H54 (cell line): ENCODE results near the gene C1QTNF1.

ENCODE experiments used
- DNase-seq: peaks from one replicate; pipeline ENCODE4 v3.0.0; 2011; ENCODE audit warnings: low spot score, mixed read lengths; ENCODE audit not compliant: insufficient read length
- FAIRE-seq: peaks from 3 replicates; lab custom pipeline; 2011; peaks lifted over from hg19 to GRCh38; lab: Jason Lieb, UNC
- POLR2A ChIP-seq: IDR thresholded peaks from 2 replicates; pipeline ENCODE4 v1.6.1; 2011; ENCODE audit warnings: low read depth, mild to moderate bottlenecking, low read length

Gene C1QTNF1

DNA sequence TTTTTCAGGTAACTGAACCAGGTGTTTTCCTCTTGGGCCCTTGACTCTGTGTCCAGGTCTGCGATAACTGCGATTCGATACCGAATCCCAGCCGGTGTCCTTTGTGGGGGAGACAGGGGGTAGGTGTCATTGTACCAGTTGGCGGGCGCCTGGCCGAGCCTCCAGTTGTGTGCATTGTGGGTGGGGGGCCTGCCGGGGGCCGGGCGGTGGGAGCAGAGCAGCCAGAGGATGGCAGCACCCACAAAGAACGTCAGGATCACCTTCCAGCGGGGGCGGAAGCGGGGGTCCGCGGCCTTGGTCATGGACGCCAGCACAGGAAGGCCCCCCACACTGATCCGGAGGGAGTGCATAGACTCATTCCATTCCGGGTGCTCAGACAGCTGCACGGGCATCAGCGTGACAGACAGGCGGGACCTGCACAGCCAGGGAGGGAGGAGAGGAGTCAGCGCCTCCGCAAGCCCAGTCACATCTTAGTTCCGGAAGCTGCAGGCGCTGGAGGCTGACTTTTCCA is 26.7 kb upstream of the C1QTNF1 start:
- DNase-seq (no peak), FAIRE-seq (no peak)
- no peak for TF ChIP-seq POLR2A

DNA sequence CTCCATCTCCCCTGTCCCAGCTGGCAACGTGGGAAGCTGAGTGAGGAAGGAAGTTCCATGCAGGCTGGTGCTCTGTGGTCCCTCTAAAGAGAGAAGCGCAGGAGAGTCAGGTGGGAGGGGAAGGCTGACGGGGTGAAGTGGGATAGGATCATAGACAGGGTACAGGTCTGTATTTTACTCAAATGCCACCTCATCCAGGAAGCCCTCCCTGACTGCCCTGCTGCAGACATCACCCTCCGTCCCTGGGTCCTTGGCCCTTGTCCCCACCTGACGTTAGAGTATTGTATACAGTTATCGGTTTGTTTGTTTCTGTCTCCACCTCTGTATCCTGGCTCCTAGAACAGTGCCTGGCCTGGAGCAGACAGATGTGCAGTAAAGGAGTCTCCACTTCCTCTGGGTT is 26.1 kb upstream of the C1QTNF1 start:
- no peak for FAIRE-seq
- TF ChIP-seq POLR2A, result no peak
- no peak for DNase-seq

DNA sequence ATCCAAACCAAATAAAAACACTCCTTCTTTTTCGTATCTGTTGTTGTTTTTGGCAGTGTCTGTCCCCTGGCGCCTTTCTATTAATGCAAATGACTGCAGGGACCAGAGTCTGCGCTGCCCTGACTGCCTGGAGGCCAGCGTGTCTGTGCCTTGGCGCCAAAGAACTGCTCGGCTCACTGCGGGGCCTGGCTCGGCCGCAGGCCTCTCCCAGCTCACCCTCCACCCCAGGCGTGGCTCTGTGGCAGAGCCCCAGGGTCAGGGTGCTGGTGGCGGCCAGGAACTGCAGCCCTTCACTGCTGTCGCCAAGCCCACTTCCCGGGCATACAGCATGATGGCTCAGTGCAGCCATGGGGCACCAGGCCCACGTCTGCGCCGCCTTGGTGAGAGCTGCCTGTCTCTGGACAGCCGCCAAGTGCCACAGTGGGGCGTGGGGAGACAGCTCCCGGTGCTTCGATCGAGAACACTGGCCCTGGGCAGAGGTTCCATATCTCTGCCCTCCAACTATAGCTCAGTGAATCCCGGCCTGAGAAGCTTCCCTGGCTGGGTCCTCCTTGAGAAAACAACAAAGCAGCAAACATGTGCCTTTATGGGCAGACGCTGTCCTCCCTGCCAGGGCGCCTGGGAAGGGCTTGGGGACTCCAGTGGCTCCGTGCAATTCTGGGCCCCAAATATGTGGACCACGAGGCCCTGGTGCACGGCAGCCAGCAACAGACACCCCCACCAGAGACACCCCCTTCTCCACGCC is 25.5 kb upstream of the C1QTNF1 start:
- no peak for FAIRE-seq
- TF ChIP-seq POLR2A, result no peak
- DNase-seq, result no peak

DNA sequence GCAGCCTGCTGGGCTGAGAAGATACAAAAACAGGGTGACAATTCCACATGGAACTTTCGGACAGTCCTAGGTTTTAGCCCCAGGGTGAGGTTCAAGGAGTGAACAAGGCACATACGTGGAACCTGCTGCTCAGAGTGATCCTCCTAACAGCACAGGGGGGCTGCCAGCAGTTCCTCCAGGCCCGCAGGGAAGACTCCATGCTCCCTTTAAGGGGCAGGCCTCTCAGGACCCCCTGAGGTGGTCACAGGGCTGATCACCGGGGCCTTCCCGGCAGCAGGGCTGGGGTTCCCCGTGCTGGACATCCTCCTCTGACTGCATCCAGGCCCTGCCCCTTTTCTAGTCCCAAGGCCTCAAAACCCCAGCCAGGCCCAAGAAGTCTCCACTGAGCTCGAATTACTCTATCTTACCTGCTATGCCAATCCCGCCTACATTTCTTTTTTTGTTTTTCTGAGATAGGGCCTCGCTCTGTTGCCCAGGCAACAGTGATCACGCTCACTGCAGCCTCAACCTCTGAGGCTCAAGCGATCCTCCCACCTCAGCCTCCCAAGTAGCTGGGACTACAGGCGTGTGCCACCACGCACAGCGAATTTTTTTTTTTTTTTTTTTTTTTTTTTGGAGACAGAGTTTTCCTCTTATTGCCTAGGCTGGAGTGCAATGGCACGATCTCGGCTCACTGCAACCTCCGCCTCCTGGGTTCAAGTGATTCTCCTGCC is 24.8 kb upstream of the C1QTNF1 start:
- FAIRE-seq (no peak), DNase-seq (no peak)
- TF ChIP-seq POLR2A, result no peak

DNA sequence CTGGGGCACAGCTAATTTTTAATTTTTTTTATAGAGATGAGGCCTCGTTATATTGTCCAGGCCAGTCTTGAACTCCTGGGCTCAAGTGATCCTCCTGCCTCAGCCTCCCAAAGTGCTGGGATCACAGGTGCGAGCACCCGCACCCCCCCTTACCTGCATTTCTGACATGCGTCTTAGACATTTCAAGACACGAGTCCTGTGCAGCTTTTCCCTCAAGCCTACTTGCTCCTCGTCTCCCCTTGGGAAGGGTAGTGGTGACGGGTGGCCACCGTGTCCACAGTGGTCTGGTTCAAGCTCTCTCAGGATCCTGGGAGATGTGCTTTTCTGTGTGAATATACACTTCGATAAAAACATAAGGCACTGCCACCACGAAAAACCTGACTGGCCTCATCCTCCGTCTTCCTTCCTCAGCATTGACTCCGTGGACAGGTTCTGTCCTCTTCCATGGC is 24.0 kb upstream of the C1QTNF1 start:
- no peak for DNase-seq
- no peak for TF ChIP-seq POLR2A
- no peak for FAIRE-seq

DNA sequence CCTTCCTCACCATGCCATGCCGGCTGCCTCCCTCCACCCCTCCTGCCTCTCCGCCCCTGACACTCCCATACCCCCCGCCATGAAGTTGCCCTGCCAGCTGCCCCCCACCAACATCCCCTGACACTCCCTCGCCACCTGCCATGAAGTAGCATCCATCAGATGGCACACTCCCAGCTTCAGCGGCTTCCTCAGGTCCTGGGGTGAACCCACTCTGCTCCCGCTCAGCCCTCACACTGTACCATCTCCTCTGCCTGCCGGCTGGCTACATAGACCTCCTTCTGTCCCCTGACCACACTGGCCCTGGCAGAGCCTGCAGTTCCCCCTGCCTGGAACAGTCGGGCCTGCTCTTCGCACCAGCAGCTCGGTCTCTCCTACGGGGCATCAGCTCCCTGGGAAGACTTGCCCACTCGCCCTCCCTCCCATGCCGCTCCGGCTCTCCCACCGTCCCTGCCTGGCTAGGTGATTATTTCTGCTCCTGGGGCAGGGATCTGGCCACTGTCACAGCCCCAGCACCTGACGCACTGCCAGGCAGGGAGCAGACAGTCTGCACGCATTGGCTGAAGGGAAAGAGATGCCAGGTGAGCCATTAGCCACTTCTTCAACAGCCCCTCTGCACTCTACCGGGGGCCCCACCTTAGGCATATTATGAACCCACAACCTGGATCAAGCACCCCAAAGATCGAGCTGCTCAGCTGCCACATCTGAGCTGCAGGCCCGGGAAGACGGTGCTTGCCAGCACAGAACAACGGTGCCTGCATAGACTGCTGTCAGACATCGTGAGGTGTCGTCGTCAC is 23.4 kb upstream of the C1QTNF1 start:
- no peak for FAIRE-seq
- no peak for DNase-seq
- no peak for TF ChIP-seq POLR2A

DNA sequence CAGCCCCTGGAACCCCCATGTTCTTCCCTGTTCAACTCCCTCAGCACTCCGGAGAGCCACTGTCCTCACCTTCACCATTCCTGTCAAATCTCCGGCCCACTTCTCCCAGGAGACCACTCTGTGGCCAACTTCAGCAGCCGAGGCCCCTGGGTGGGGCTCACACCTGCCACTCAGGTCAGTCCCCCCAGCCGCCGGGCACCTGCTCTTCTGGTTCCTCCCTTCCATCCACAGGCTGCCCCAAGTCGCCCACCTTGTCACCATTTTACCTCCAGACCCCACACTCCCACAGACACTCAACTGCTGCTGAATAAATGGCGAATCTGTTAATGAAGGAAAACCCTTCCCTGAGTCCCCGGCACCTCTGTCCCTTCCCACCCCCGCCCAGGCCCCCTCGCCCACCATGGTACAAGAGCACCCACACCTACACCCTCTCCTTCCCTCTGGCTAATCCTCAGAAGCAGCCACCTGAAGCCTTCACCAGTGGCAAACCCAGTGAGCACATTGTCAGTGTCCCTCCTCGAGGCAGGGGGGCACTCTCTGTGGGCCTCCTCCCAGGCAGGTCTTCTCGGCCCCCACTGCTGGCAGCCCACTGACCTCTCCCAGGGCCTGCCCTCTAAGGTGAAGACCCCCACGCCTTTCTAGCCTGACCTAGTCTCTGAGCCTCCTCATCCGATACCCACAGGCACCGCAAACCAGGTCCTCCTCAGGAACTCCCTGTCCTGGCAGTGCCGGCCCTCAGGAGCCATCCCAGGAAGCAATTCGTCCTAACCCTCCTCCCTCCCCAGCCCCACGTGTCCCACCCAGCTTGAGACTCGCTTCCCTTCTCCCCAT is 22.6 kb upstream of the C1QTNF1 start:
- no peak for TF ChIP-seq POLR2A
- DNase-seq (no peak), FAIRE-seq (no peak)

DNA sequence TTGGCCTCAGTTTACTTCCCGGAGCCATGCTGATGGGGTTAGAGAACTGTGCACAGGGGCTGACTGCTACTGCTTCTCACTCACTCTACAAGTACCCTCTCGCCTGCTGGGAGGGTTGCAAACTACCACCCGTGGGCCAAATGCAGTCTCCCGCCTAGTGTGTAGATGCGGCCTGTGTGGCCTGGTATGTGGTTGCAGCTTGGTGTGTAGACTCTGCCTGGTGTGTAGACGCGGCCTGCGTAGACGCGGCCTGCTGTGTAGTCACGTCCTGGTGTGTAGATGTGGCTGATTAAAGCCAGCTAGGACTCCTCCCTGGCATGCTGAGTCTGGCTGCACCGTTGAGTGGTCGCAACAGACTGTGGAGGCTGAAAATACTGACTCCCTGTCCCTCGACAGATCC is 21.7 kb upstream of the C1QTNF1 start:
- no peak for TF ChIP-seq POLR2A
- FAIRE-seq (no peak), DNase-seq (no peak)

DNA sequence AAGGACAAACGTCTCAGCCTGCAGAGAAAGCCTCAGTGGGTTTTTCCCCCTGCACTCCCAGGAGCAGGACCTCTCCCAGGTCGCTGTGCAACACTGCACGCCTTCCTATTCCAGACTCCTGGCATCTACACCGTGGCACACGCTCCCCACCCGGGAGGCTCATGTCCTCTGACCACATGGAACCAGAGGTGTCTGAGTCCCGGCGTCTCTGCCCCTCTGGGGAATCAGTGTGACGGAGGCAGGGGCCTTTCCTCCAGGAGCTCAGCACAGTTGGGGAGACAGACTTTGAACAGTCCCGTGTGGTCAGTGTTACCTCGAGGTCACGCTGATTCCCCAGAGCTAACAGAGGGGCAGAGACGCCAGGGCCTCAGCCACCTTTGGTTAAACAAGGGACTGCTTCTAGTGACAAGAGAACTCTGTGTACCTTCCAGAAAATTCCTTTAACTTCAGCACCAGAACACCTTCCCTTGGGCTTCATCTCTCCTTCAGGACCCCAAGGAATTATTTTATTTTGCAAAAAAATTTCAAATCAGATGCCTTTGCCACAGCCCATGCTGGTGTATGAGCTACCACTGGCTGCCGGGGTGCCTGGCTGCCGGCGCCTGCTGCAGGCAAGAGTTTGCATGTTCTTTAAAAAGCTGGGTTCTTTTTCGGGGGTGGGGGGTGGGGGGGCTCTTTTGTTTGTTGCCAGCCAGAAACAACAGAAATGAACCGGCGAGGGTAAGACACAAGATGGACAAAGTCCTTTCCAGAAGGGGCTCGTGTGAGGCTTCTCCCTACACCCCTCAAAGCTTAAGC is 21.0 kb upstream of the C1QTNF1 start:
- no peak for FAIRE-seq

DNA sequence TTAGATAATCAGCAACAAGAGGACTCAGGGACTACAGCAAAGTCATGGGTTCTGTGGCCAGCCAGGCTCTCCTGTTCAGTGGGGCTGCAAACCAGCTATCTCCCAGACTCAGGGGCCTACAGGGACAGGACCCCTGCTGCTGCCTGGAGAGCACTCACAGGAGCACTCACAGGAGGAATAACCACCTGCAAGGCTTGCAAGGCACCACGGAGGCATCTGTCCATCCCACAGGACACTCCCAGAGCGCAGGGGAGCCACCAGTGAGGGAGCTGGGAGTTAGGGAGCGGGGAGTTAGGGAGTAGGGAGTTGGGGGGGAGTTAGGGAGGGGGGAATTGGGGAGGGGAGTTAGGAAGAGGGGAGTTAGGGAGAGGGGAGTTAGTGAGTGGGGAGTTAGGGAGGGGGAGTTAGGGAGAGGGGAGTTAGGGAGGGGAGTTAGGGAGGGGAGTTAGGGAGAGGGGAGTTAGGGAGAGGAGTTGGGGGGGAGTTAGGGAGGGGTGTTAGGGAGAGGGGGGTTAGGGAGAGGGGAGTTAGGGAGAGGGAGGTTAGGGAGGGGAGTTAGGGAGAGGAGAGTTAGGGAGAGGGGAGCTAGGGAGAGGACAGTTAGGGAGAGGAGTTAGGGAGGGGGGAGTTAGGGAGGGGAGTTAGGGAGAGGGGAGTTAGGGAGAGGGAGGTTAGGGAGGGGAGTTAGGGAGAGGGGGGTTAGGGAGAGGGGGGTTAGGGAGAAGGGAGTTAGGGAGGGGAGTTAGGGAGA is 20.1 kb upstream of the C1QTNF1 start:
- no peak for DNase-seq
- no peak for FAIRE-seq
- no peak for TF ChIP-seq POLR2A

More for the DNA sequence above, 21.0 kb upstream of the C1QTNF1 start:
- no peak for TF ChIP-seq POLR2A
- no peak for DNase-seq

DNA sequence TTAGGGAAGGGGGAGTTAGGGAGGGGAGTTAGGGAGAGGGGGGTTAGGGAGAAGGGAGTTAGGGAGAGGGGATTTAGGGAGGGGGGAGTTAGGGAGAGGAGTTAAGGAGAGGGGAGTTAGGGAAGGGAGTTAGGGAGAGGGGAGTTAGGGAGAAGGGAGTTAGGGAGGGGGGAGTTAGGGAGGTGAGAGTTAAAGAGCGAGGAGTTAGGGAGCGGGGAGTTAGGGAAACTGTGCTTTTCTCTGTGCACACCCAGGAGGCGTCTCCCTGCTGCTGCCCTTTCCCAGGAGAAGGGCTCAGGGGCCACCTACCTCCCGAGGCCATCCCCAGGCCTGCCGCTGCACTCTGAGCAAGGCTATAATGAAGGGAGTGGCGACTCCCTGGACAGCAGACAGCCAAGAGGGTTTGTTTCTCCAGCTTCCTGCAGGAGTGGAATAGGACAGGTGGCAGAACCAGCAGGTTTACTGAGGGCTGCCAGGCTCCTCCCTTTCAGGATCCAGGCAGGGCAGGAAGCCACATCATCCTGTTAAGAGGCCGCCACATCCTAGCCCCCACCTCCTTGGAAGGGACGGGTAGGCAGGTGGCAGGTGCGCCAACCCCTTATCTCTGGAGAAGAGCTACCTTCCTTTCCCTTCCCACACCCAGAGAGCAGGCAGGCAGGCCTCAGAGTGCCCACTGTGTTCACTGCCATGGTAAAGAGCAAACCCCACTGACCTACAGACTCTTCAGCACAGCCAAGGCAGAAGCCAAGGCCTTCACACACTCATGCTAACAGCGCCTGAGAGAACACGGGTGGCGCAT is 18.7 kb upstream of the C1QTNF1 start:
- no peak for TF ChIP-seq POLR2A
- DNase-seq, result no peak
- FAIRE-seq, result no peak
